Activated T-helper 2 cell treated with anti-CD3 and anti-CD28 coated beads, Interferon-gamma antibody, Interleukin-2, Interleukin-4, amounts not matched to agents 10 μg/mL and 5 μg/mL and 100 μg/mL, durations not matched to agents 14 hours and 24 hours and 36 hours (primary cell): ENCODE data around the gene CREB3L2. TPM values are rescaled to one million over a fixed set of nuclear protein-coding genes. Genes with fewer than 3 reads are reported as not detected.

ENCODE experiments used
- DNase-seq: peaks from one replicate; pipeline ENCODE4 v3.0.0; 2021; ENCODE audit warnings: low spot score
- H3K27ac Mint-ChIP-seq: one replicate; pipeline ENCODE4 v1.8.0; 2021; ENCODE audit warnings: mixed read lengths
- H3K27me3 Mint-ChIP-seq: one replicate; pipeline ENCODE4 v1.8.0; 2021; ENCODE audit warnings: low read depth, mixed read lengths
- H3K36me3 Mint-ChIP-seq: one replicate; pipeline ENCODE4 v1.8.0; 2021; ENCODE audit warnings: low read depth, mixed read lengths
- H3K4me1 Mint-ChIP-seq: one replicate; pipeline ENCODE4 v1.8.0; 2021; ENCODE audit warnings: low read depth, mixed read lengths
- H3K4me3 Mint-ChIP-seq: one replicate; pipeline ENCODE4 v1.8.0; 2021; ENCODE audit warnings: low read depth, mild to moderate bottlenecking, moderate library complexity, mixed read lengths
- H3K9me3 Mint-ChIP-seq: one replicate; pipeline ENCODE4 v1.8.0; 2021; ENCODE audit warnings: mixed read lengths
- intact Hi-C: fragments of 100-400 bp; cut with micrococcal nuclease; formaldehyde crosslinking; loops from one replicate; pipeline ENCODE4 v1.15.1; 2023
- total RNA-seq: library from RNA; stranded (reverse); gene quantifications from 2 replicates; pipeline ENCODE4 v1.2.3, GENCODE V29; 2022

The CREB3L2 gene
- total RNA-seq, 1 donor from 2014 or later: 58.6 TPM

- Mint-ChIP-seq H3K27me3 (no peaks in the 10 kb centered on the region), H3K9me3 (no peaks in the 10 kb centered on the region), H3K4me3 (no peak overlapping the region), H3K36me3 (peaks cover 65% of the 10 kb centered on the region), H3K27ac (peak overlapping the region; percentile 64), H3K4me1 (peaks cover 30% of the 10 kb centered on the region)
- intact Hi-C loops: loop anchor here (1.0 to 5.0 kb wide), 2 partner anchors 82 to 243 kb away; no protein-coding TSS in a partner anchor
- DNase-seq: peak; percentile 59
Measured at GRCh38 chr7:137898839-137899721, 102.8 kb downstream of the CREB3L2 start.

DNA sequence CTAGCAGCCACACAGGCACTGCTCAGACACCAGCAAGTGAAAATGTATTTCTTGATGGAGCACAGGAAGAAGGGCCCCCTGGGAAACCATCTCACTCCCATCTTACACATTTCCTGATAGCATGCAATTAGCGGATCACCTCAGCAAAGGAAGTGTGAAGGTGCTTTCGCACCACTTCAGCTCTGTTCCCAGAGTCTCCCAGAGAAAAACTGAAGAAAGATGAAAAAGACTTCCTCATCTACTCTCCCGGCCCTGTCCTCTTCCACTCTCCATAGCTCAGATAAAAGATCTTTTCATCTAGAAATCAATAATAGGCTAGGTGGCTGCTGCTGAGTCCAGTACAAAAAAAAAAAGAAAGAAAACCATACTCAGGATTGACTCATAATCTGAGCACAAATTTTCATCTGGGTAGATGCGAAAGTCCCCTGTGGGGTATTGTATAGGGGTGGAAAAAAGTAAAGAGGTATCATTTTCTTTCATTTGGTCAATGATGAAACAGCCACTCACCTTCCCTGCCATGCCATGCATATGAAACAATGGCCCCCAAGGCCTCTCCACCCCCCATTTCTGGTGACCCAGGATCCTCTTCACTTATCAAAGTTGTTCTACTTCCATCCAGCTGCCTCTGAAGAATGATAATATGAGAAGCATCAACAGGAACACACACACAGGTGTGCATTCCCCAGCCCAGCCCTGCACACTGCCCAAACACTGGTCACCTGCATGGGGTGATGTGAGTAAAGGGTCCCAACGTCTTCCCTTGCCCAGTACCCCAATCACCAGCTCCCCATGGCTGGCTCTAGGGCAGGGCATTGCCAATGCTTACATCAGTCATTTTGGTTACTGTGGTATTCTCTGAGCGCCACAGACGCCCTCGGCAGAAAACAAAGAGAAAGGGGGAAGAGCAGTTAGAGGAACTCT lies 106.3 kb downstream of the CREB3L2 start:
- intact Hi-C loops: loop anchor here (1.0 to 5.0 kb wide), 3 partner anchors 13 to 78 kb away; no protein-coding TSS in a partner anchor
- DNase-seq: no peak
- Mint-ChIP-seq H3K36me3 (peaks cover 71% of the 10 kb centered on the region), H3K9me3 (no peaks in the 10 kb centered on the region), H3K4me3 (no peak overlapping the region), H3K4me1 (peaks cover 25% of the 10 kb centered on the region), H3K27ac (peak overlapping the region; percentile 82), H3K27me3 (no peaks in the 10 kb centered on the region)

- intact Hi-C loops: no loop called here
- Mint-ChIP-seq H3K27me3 (no peaks in the 10 kb centered on the region), H3K36me3 (peaks cover 62% of the 10 kb centered on the region), H3K4me1 (peaks cover 19% of the 10 kb centered on the region), H3K9me3 (no peaks in the 10 kb centered on the region), H3K27ac (no peak overlapping the region), H3K4me3 (no peak overlapping the region)
- DNase-seq: no peak
Measured at GRCh38 chr7:137893143-137893742, 108.6 kb downstream of the CREB3L2 start.

- Mint-ChIP-seq H3K27ac (no peak overlapping the region), H3K36me3 (peaks cover 51% of the 10 kb centered on the region), H3K9me3 (no peaks in the 10 kb centered on the region), H3K27me3 (no peaks in the 10 kb centered on the region), H3K4me3 (no peak overlapping the region), H3K4me1 (peaks cover 17% of the 10 kb centered on the region)
- intact Hi-C loops: no loop called here
- no peak for DNase-seq
Measured at GRCh38 chr7:137891016-137891655, 110.8 kb downstream of the CREB3L2 start.

DNA sequence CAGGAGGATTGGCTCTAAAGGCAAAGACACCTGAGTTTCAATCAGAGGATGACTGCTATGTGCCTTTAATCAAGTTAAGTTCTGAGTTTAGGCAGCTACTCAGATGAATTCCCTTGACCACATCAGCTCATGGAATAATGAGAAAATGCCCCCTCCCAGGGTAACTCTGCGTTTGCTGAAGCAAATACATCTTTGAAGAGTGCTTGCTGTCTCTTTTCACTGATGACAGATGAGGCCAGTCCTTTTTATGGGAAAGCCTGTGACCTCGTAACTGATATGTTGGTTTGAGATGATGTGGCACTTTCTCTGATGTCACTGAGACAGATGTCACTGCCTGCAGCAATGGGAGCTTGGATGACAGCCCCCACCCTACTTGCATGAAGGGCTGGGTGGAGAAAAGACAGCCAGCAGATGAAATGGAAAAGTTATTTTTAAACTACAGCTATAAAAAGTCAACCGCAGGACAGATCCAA lies 111.4 kb downstream of the CREB3L2 start:
- Mint-ChIP-seq H3K27me3 (no peaks in the 10 kb centered on the region), H3K9me3 (no peaks in the 10 kb centered on the region), H3K4me3 (no peak overlapping the region), H3K4me1 (peaks cover 15% of the 10 kb centered on the region), H3K36me3 (peaks cover 48% of the 10 kb centered on the region), H3K27ac (peak overlapping the region; percentile 23)
- intact Hi-C loops: no loop called here
- no peak for DNase-seq

DNA sequence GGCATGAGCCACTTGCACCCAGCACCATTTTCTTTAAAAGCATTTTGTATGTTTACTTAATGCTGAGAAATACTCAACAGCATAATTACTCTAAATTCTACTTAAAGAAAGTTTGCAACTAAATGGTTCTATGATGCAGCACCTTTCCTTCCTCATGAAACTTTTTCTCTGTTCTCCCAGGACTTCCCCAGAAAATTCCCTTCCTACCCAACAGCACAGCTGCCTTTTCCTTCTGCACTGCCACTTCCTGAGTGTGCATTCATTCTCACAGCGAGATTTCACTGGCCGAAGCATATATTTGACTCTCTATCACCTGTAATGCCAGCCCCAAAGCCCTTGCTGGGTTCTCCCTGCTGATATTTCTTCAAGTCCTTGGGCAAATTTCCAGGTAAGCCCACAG lies 113.6 kb downstream of the CREB3L2 start:
- H3K4me1 Mint-ChIP-seq: peaks cover 8% of the 10 kb centered on the region
- no peak overlapping the region for H3K27ac Mint-ChIP-seq
- DNase-seq: no peak
- no peaks in the 10 kb centered on the region for H3K27me3 Mint-ChIP-seq
- no peaks in the 10 kb centered on the region for H3K9me3 Mint-ChIP-seq
- H3K4me3 Mint-ChIP-seq: no peak overlapping the region
- peaks cover 39% of the 10 kb centered on the region for H3K36me3 Mint-ChIP-seq
- intact Hi-C loops: no loop called here

- no peaks in the 10 kb centered on the region for H3K9me3 Mint-ChIP-seq
- no peaks in the 10 kb centered on the region for H3K27me3 Mint-ChIP-seq
- peaks cover 17% of the 10 kb centered on the region for H3K4me1 Mint-ChIP-seq
- DNase-seq: no peak
- no peak overlapping the region for H3K4me3 Mint-ChIP-seq
- H3K36me3 Mint-ChIP-seq: peaks cover 43% of the 10 kb centered on the region
- intact Hi-C loops: no loop called here
- H3K27ac Mint-ChIP-seq: no peak overlapping the region
Measured at GRCh38 chr7:137886746-137887145, 115.1 kb downstream of the CREB3L2 start.

- intact Hi-C loops: no loop called here
Measured at GRCh38 chr7:137886281-137886680, 115.6 kb downstream of the CREB3L2 start.

GRCh38 chr7:137885678-137886077 lies 116.2 kb downstream of the CREB3L2 start:
- intact Hi-C loops: no loop called here
- Mint-ChIP-seq H3K27ac (no peak overlapping the region), H3K4me3 (no peak overlapping the region), H3K27me3 (no peaks in the 10 kb centered on the region), H3K36me3 (peaks cover 42% of the 10 kb centered on the region), H3K4me1 (peaks cover 17% of the 10 kb centered on the region), H3K9me3 (no peaks in the 10 kb centered on the region)
- no peak for DNase-seq

More at GRCh38 chr7:137886281-137886680, 115.6 kb downstream of the CREB3L2 start:
- no peak for DNase-seq
- H3K27me3 Mint-ChIP-seq: no peaks in the 10 kb centered on the region
- H3K9me3 Mint-ChIP-seq: no peaks in the 10 kb centered on the region
- peaks cover 17% of the 10 kb centered on the region for H3K4me1 Mint-ChIP-seq
- peaks cover 47% of the 10 kb centered on the region for H3K36me3 Mint-ChIP-seq
- H3K27ac Mint-ChIP-seq: no peak overlapping the region
- no peak overlapping the region for H3K4me3 Mint-ChIP-seq

DNA sequence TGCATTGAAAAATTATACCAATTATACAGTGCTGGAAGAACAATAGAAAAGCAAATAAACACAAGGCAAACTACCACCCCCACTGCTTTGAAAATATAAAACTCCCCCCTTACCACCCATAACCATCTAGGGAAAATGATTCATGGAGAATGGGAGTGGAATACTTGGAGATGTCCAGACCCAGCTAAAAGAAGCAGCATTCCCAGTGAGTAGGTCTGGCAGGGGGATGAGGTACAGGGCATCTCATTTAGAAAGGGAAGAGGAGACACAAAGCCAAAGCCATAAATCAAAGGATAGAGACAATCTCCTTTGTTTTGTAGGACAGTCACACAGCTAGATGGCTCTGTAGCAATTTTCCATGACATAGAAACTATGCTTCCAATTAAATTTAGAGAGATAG lies 119.1 kb downstream of the CREB3L2 start:
- DNase-seq: no peak
- H3K9me3 Mint-ChIP-seq: no peaks in the 10 kb centered on the region
- intact Hi-C loops: loop anchor here (1.0 kb wide), 1 partner anchor 12 kb away; no protein-coding TSS in a partner anchor
- H3K4me1 Mint-ChIP-seq: peaks cover 17% of the 10 kb centered on the region
- H3K36me3 Mint-ChIP-seq: peaks cover 59% of the 10 kb centered on the region
- H3K4me3 Mint-ChIP-seq: no peak overlapping the region
- no peaks in the 10 kb centered on the region for H3K27me3 Mint-ChIP-seq
- peak overlapping the region; percentile 2 for H3K27ac Mint-ChIP-seq

DNA sequence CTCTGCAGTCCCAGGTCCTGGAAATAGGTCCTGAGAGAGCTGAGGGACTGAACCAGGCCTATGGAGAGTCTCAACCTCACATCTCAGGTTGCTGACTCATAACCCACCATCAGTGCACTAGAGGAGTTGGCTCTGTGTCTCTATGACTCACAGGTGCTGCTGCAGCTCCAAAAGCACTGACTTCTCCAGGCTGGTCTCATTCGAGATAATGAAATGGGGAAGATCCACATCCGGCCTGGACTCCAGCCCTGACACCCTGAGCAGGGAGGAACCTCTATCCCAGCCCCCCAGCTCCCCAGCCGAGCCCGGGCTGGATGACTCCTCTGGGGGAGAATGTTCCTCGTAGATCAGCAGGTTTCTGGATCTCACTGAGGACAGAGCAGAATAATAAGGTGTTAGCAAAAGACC lies 119.6 kb downstream of the CREB3L2 start:
- no peaks in the 10 kb centered on the region for H3K27me3 Mint-ChIP-seq
- intact Hi-C loops: loop anchor here (1.0 kb wide), 1 partner anchor 13 kb away; no protein-coding TSS in a partner anchor
- peak overlapping the region; percentile 2 for H3K27ac Mint-ChIP-seq
- no peak overlapping the region for H3K4me3 Mint-ChIP-seq
- no peaks in the 10 kb centered on the region for H3K9me3 Mint-ChIP-seq
- DNase-seq: no peak
- peaks cover 60% of the 10 kb centered on the region for H3K36me3 Mint-ChIP-seq
- peaks cover 17% of the 10 kb centered on the region for H3K4me1 Mint-ChIP-seq
